HG03039 (cell line): ENCODE data around the gene NDUFB3.
"Not testable (repeated sequence)": the region's sequence is repeated elsewhere in the genome, so short reads cannot be mapped to it uniquely, and the experiment has no call there.

Source experiments
- ATAC-seq: cut with Tn5 transposase; IDR thresholded peaks from one replicate; pipeline ENCODE4 v1.9.1; 2021; ENCODE audit warnings: mild to moderate bottlenecking, moderate library complexity; ENCODE audit not compliant: unreplicated experiment

The NDUFB3 gene

GRCh38 chr2:201071479-201072200 lies at the start of gene NDUFB3, which contains the start of gene HYCC2:
Gene NDUFB3, plus strand, starts transcription at chr2:201072001. Its CDS starts 6,882 bp downstream, at chr2:201078883.
Gene HYCC2, minus strand, starts transcription at chr2:201071671. Its CDS starts 47,662 bp downstream, at chr2:201024009.
- peak; percentile 97 for ATAC-seq

- no peak for ATAC-seq
Measured at GRCh38 chr2:201024518-201024917, 47.3 kb upstream of the NDUFB3 start.

- ATAC-seq = not testable (repeated sequence)
Measured at GRCh38 chr2:201034355-201034754, 37.4 kb upstream of the NDUFB3 start.

DNA sequence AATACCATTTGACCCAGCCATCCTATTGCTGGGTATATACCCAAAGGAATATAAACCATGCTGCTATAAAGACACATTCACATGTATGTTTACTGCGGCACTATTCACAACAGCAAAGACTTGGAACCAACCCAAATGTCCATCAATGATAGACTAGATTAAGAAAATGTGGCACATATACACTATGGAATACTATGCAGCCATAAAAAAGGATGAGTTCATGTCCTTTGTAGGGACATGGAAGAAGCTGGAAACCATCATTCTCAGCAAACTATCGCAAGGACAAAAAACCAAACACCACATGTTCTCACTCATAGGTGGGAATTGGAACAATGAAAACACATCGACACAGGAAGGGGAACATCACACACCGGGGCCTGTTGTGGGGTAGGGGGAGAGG lies 33.4 kb upstream of the NDUFB3 start:
- ATAC-seq = not testable (repeated sequence)

GRCh38 chr2:201038855-201039254 lies 32.9 kb upstream of the NDUFB3 start:
- no peak for ATAC-seq

GRCh38 chr2:201040867-201041628 lies 30.8 kb upstream of the NDUFB3 start:
- ATAC-seq = no peak

DNA sequence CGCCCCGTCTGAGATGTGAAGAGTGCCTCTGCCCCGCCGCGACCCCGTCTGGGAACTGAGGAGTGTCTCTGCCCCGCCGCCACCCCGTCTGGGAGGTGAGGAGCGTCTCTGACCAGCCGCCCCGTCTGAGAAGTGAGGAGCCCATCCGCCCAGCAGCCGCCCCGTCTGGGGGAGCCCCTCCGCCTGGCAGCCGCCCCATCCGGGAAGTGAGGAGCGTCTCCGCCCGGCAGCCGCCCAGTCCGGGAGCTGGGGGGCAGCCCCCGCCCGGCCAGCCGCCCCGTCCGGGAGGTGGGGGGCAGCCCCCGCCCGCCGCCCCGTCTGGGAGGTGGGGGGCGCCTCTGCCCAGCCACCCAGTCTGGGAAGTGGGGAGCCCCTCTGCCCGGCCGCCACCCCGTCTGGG lies 29.4 kb upstream of the NDUFB3 start:
- not testable (repeated sequence) for ATAC-seq

DNA sequence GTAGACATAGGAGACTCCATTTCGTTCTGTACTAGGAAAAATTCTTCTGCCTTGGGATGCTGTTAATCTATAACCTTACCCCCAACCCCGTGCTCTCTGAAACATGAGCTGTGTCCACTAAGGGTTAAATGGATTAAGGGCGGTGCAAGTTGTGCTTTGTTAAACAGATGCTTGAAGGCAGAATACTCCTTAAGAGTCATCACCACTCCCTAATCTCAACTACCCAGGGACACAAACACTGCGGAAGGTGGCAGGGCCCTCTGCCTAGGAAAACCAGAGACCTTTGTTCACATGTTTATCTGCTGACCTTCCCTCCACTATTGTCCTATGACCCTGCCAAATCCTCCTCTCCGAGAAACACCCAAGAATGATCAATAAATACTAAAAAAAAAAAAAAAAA lies 28.8 kb upstream of the NDUFB3 start:
- not testable (repeated sequence) for ATAC-seq

- ATAC-seq = no peak
Measured at GRCh38 chr2:201046881-201047280, 24.9 kb upstream of the NDUFB3 start.

- ATAC-seq = no peak
Measured at GRCh38 chr2:201049455-201049854, 22.3 kb upstream of the NDUFB3 start.

DNA sequence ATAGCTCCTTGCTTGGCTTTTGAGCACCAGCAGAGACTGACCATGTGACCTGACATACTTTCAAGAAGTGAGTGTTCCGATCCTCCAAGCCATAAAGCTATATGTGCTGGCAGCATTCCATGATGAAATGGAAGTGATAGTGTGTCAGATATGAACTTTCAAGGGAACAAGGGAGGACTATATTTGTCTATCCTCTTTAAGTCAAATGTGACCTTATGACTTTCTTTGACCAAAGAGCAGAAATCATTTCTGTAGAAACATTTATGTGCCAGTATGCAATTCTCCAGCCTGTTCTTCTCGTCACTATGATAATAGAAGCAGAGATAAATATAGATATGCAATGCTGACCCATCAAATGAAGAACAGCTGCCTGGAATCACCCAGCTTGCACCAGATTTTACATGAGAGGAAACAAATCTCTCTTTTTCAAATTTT lies 14.7 kb upstream of the NDUFB3 start:
- ATAC-seq = no peak

DNA sequence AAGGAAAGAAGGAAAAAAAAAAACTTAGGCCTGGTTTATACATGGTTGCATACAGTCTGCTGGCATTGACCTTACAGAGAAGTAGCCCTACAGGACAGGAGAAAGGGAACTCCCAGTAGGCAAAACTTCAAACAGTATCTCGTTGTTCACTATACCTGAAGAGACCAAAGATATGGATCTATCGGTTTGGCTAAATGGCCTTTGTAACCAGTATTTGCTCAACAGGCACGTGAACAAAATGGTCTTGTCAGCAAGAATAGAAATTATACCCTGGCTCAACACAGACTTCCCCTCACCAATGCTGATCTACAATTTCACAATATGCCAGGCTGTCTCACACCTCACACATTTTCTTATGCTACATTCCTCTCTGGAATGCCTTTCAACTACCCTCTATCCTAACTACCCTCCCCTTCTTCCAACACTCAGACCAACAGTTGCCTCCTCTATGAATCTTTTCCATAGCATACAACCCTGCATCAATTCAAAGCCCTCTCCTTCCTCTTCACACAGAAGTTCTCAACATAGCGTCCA lies 14.0 kb upstream of the NDUFB3 start:
- no peak for ATAC-seq

GRCh38 chr2:201058914-201059313 lies 12.9 kb upstream of the NDUFB3 start:
- ATAC-seq = no peak

DNA sequence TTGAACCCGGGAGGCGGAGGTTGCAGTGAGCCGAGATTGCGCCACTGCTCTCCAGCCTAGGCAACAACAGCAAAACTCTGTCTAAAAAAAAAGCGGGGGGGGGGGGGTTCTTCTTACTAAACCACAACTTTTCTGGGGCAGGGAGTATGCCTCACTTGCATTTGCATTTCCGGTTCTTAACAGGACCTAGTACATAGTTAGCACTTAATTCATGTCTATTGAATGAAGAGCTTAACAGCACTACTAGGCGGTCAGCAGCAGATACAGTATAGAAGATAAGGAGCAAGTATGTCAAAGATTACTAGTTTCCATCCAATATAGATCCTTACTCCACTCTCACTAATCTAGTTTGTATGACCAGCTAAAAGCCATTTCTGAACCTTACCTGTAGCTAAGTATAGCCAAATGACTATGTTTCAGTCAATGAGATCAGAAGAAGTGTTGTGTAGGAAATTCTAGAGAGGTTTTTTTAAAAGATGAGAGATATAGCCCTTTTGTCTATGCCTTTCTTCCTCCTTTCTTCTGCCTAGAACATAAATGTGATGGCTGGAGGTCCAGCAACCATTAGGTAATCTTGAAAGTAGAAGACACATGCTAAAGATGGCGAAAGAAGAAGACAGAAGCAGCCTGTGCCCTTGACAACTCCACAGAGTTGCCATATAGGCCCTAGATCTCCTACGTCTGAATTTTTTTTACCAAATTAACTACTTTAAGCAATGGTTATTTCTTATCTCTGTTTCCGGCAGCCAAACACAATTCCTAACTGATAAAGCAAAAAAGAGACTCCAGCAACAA lies 11.6 kb upstream of the NDUFB3 start:
- ATAC-seq = no peak

- ATAC-seq = not testable (repeated sequence)
Measured at GRCh38 chr2:201063516-201063915, 8.3 kb upstream of the NDUFB3 start.

- no peak for ATAC-seq
Measured at GRCh38 chr2:201064797-201065329, 6.9 kb upstream of the NDUFB3 start.

DNA sequence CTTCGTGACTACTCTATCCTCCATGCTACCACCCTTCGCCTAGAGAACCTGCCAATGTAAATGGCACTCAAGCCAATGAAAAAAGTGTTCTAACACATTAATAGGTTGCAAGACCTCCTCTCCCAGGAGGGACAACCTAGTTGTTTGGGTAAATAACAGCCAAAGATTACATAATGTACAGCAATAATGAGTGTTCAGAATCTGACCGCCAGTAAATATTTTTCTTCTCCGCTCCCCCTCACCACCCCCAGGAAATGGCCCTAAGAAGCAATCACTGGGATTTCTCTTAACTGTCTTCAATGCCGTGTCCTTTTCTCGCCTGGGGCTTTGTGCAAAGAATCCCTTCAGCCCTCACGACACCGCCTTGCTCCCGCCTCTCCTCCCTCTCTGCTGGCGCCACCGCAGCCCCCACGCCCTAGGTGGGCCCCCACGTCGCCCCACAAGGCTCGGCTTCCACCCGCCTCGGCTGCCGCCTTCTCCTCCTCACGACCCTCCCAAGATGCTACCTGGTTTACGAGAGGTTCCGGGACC lies 788 bp upstream of the NDUFB3 start:
- ATAC-seq = peak; percentile 23

DNA sequence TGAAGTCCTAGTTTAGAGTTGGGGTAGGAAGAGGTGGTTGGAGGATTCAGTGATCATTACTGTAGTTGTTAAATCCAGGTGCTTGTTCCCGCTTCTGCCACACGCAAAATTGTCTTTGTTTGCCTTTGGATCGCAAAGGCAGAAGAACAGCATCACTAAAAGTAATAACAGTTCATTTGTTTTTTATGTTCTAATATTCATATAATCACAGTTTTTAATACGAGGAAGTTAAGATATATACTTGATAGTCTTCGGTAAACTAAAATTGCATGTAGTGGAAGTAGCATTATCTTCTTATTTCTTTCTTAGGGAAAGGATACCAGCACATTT lies 365 bp downstream of the NDUFB3 start:
- no peak for ATAC-seq

GRCh38 chr2:201073071-201073470 lies 1.3 kb downstream of the NDUFB3 start:
- ATAC-seq = no peak

DNA sequence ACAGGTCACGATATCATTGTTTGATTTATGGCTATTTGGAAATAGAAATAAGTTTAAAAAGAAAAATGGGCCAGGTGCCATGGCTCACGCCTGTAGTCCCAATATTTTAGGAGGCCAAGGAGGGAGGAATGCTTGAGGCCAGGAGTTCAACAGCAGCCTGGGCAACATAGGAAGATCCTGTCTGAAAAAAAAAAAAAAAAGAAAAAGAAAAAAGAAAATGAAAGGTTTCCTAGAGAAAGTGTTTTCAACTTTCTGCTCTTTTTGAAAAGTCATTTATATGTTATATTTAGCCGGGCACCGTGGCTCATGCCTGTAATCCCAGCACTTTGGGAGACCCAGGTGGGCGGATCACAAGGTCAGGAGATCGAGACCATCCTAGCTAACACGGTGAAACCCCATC lies 3.2 kb downstream of the NDUFB3 start:
- ATAC-seq = no peak

DNA sequence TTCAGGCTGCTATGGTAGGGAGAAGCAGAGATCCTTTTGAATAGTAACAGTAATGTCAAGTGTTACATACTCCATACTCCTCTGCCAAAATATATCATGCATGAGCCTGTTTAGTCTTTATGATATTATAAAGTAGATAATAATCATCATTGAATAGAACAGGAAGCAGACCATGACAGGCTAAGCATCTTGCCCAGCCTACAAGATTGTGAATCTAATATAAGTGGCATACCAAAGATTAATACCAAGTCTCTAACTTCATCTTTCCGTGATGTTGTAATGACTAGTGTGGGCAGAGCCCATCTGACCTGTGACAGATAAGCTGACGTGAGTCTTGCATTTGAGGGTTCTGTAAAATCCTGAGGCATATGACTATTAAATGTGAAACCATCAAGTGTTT lies 13.1 kb downstream of the NDUFB3 start:
- ATAC-seq = no peak
